Neuronal stem cell (in vitro differentiated cells): Measurements from ENCODE around the gene MUS81.

Source experiments
- DNase-seq: peaks from one replicate; pipeline ENCODE4 v3.0.0-alpha.2; 2013; ENCODE audit warnings: low spot score
- H2AFZ ChIP-seq: one replicate; pipeline ENCODE4 v1.6.1; 2013; ENCODE audit warnings: mild to moderate bottlenecking, low read length, inconsistent platforms
- H2AK5ac ChIP-seq: 2 replicates; pipeline ENCODE4 v1.6.1; 2013; ENCODE audit warnings: low read depth, mild to moderate bottlenecking, inconsistent platforms, low read length, moderate library complexity, mixed read lengths
- H2BK120ac ChIP-seq: 2 replicates; pipeline ENCODE4 v1.6.1; 2013; ENCODE audit warnings: low read depth, mild to moderate bottlenecking, inconsistent platforms, low read length, moderate library complexity, mixed read lengths
- H2BK12ac ChIP-seq: one replicate; pipeline ENCODE4 v1.6.1; 2013; ENCODE audit warnings: low read length, inconsistent platforms
- H2BK15ac ChIP-seq: 2 replicates; pipeline ENCODE4 v1.6.1; 2013; ENCODE audit warnings: mild to moderate bottlenecking, low read length, inconsistent platforms, mixed read lengths
- H2BK5ac ChIP-seq: one replicate; pipeline ENCODE4 v1.6.1; 2013; ENCODE audit warnings: inconsistent platforms, mild to moderate bottlenecking, low read length, moderate library complexity
- H3K14ac ChIP-seq: one replicate; pipeline ENCODE4 v1.6.1; 2013; ENCODE audit warnings: low read length, inconsistent platforms
- H3K18ac ChIP-seq: 2 replicates; pipeline ENCODE4 v1.6.1; 2013; ENCODE audit warnings: low read length, inconsistent platforms
- H3K23ac ChIP-seq: 2 replicates; pipeline ENCODE4 v1.6.1; 2013; ENCODE audit warnings: low read depth, mild to moderate bottlenecking, mixed read lengths, low read length, inconsistent platforms; ENCODE audit not compliant: poor library complexity
- H3K27ac ChIP-seq: replicated peaks from 3 replicates; pipeline ENCODE4 v1.5.1; 2013; ENCODE audit warnings: low read length, inconsistent platforms
- H3K27me3 ChIP-seq, 3 experiments: 2 replicates each; pipeline ENCODE4 v1.6.1; 2013; ENCODE audit warnings: low read length in 3 of 3, mild to moderate bottlenecking in 2 of 3, inconsistent platforms in 1 of 3, low read depth in 1 of 3, mixed read lengths in 1 of 3, moderate library complexity in 1 of 3; ENCODE audit not compliant: control insufficient read depth in 3 of 3, insufficient read depth in 3 of 3
- H3K36me3 ChIP-seq, 2 donors: replicated peaks in 1 of 2; 2 replicates each; pipeline ENCODE4 v1.6.1; 2013; ENCODE audit warnings: low read length in 2 of 2; ENCODE audit not compliant: control insufficient read depth in 2 of 2, insufficient read depth in 2 of 2
- H3K4ac ChIP-seq: 2 replicates; pipeline ENCODE4 v1.6.1; 2013; ENCODE audit warnings: inconsistent platforms, mild to moderate bottlenecking, low read length, moderate library complexity
- H3K4me1 ChIP-seq, 2 donors: 1 replicate in 1 of 2; 2 replicates in 1 of 2; pipeline ENCODE4 v1.6.1; 2013; ENCODE audit warnings: low read length in 2 of 2, low read depth in 1 of 2; ENCODE audit not compliant: control insufficient read depth in 2 of 2, insufficient read depth in 1 of 2
- H3K4me2 ChIP-seq: one replicate; pipeline ENCODE4 v1.6.1; 2013; ENCODE audit warnings: mild to moderate bottlenecking, low read length, inconsistent platforms; ENCODE audit not compliant: insufficient read depth, poor library complexity, severe bottlenecking
- H3K4me3 ChIP-seq, 2 donors: 2 replicates each; pipeline ENCODE4 v1.5.1; 2013; ENCODE audit warnings: low read length in 2 of 2, mild to moderate bottlenecking in 2 of 2, inconsistent platforms in 1 of 2, moderate library complexity in 1 of 2
- H3K79me1 ChIP-seq: one replicate; pipeline ENCODE4 v1.6.1; 2013; ENCODE audit warnings: low read depth, mild to moderate bottlenecking, inconsistent platforms, low read length, moderate library complexity
- H3K9ac ChIP-seq: one replicate; pipeline ENCODE4 v1.6.1; 2013; ENCODE audit warnings: mild to moderate bottlenecking, low read depth, low read length, inconsistent platforms; ENCODE audit not compliant: poor library complexity
- H3K9me3 ChIP-seq, 2 donors: replicated peaks in 1 of 2; 2 replicates each; pipeline versions ENCODE3 to v1.6.1; 2013; ENCODE audit warnings: low read length in 2 of 2, mild to moderate bottlenecking in 2 of 2, inconsistent platforms in 1 of 2, low read depth in 1 of 2, mixed read lengths in 1 of 2, moderate library complexity in 1 of 2; ENCODE audit not compliant: control insufficient read depth in 2 of 2, insufficient read depth in 1 of 2
- H4K8ac ChIP-seq: one replicate; pipeline ENCODE4 v1.6.1; 2013; ENCODE audit warnings: low read depth, mild to moderate bottlenecking, inconsistent platforms, low read length, moderate library complexity
- H4K91ac ChIP-seq: one replicate; pipeline ENCODE4 v1.6.1; 2013; ENCODE audit warnings: low read length, low read depth, mild to moderate bottlenecking, inconsistent platforms; ENCODE audit not compliant: poor library complexity
- WGBS, 2 donors: extraction: QIAGEN DNeasy Blood & Tissue Kit; methylation state at CpG; one replicate each; pipeline ENCODE4 v1.1.7; 2013; ENCODE audit warnings: missing lambda C conversion rate in 2 of 2, mixed read lengths in 1 of 2; ENCODE audit not compliant: insufficient read length in 2 of 2, insufficient replicate concordance in 1 of 2; ENCODE audit errors: extremely low coverage in 2 of 2; 5-methylcytosine and 5-hydroxymethylcytosine counted together

MUS81 gene

GRCh38 chr11:65868907-65869306 is 8.7 kb downstream of the MUS81 start:
- no CpG with 5 or more reads among the region's 3 CpGs for WGBS, 2 donors
- Histone ChIP-seq H3K27me3 (peaks cover 0 to 5% (median 0%) of the 10 kb centered on the region in 3 experiments), H2BK15ac (no peak overlapping the region), H2AK5ac (no peak overlapping the region), H3K4me3 (no peak overlapping the region), H3K36me3 (peaks cover 17 to 40% of the 10 kb centered on the region in 2 donors), H4K91ac (no peak overlapping the region), H3K4me2 (no peak overlapping the region), H3K14ac (no peak overlapping the region), H3K4me1 (peaks cover 5 to 22% of the 10 kb centered on the region in 2 donors), H2AFZ (no peak overlapping the region), H3K9ac (no peak overlapping the region), H4K8ac (no peak overlapping the region), H3K18ac (no peak overlapping the region), H2BK12ac (no peak overlapping the region), H2BK120ac (no peak overlapping the region), H3K79me1 (peaks cover 3% of the 10 kb centered on the region), H3K9me3 (no peaks in the 10 kb centered on the region), H3K23ac (no peak overlapping the region), H3K4ac (no peak overlapping the region), H2BK5ac (no peak overlapping the region), H3K27ac (no peak overlapping the region)
- no peak for DNase-seq

GRCh38 chr11:65869643-65870306 is 9.5 kb downstream of the MUS81 start:
- Histone ChIP-seq H3K9me3 (no peaks in the 10 kb centered on the region), H3K9ac (no peak overlapping the region), H3K4me1 (peaks cover 5 to 22% of the 10 kb centered on the region in 2 donors), H3K27me3 (peaks cover 0 to 5% (median 0%) of the 10 kb centered on the region in 3 experiments), H3K4me3 (no peak overlapping the region), H3K27ac (no peak overlapping the region), H3K23ac (peak overlapping the region; percentile 87), H2BK15ac (no peak overlapping the region), H2BK5ac (peak overlapping the region; percentile 43), H3K14ac (no peak overlapping the region), H2AK5ac (peak overlapping the region; percentile 91), H4K8ac (peak overlapping the region; percentile 88), H3K4ac (no peak overlapping the region), H2BK12ac (peak overlapping the region; percentile 31), H3K18ac (no peak overlapping the region), H3K79me1 (peaks cover 3% of the 10 kb centered on the region), H3K36me3 (peaks cover 9 to 31% of the 10 kb centered on the region in 2 donors), H2AFZ (no peak overlapping the region), H2BK120ac (no peak overlapping the region), H4K91ac (peak overlapping the region; percentile 89), H3K4me2 (no peak overlapping the region)
- WGBS, 2 donors, result no CpG with 5 or more reads among the region's 24 CpGs
- DNase-seq, result no peak

GRCh38 chr11:65870307-65870658 is 10.1 kb downstream of the MUS81 start:
- Histone ChIP-seq H3K4me3 (no peak overlapping the region), H2BK5ac (peak overlapping the region; percentile 43), H3K79me1 (peaks cover 3% of the 10 kb centered on the region), H3K27me3 (peaks cover 0 to 5% (median 0%) of the 10 kb centered on the region in 3 experiments), H3K36me3 (peaks cover 6 to 26% of the 10 kb centered on the region in 2 donors), H3K9me3 (no peaks in the 10 kb centered on the region), H4K91ac (peak overlapping the region; percentile 89), H3K23ac (peak overlapping the region; percentile 87), H2AK5ac (peak overlapping the region; percentile 13), H2BK12ac (no peak overlapping the region), H3K4me1 (peaks cover 5 to 22% of the 10 kb centered on the region in 2 donors), H3K9ac (no peak overlapping the region), H2BK120ac (no peak overlapping the region), H4K8ac (no peak overlapping the region), H3K14ac (no peak overlapping the region), H3K4me2 (no peak overlapping the region), H2AFZ (no peak overlapping the region), H3K27ac (no peak overlapping the region), H3K4ac (no peak overlapping the region), H2BK15ac (no peak overlapping the region), H3K18ac (peak overlapping the region; percentile 32)
- DNase-seq, result no peak
- WGBS, 2 donors, result no CpG with 5 or more reads among the region's 11 CpGs

GRCh38 chr11:65870706-65871681 is 10.8 kb downstream of the MUS81 start:
- Histone ChIP-seq H3K9ac (no peak overlapping the region), H2BK15ac (peak overlapping the region; percentile 71), H3K23ac (peak overlapping the region; percentile 47), H2BK12ac (peak overlapping the region; percentile 16), H4K91ac (no peak overlapping the region), H3K4me2 (no peak overlapping the region), H2BK120ac (no peak overlapping the region), H3K4me3 (no peak overlapping the region), H3K14ac (no peak overlapping the region), H3K79me1 (peaks cover 3% of the 10 kb centered on the region), H3K4ac (no peak overlapping the region), H3K27ac (no peak overlapping the region), H2AFZ (peak overlapping the region; percentile 75), H4K8ac (no peak overlapping the region), H3K9me3 (no peaks in the 10 kb centered on the region), H2BK5ac (no peak overlapping the region), H3K18ac (no peak overlapping the region), H3K4me1 (peaks cover 5 to 22% of the 10 kb centered on the region in 2 donors), H3K27me3 (peaks cover 0 to 5% (median 0%) of the 10 kb centered on the region in 3 experiments), H2AK5ac (peak overlapping the region; percentile 94), H3K36me3 (peaks cover 4 to 19% of the 10 kb centered on the region in 2 donors)
- DNase-seq, result no peak
- WGBS, 2 donors, result no CpG with 5 or more reads among the region's 24 CpGs
